IMR-90 (cell line): ENCODE measurements around the gene HOXC10. TPM values are rescaled to one million over a fixed set of nuclear protein-coding genes. Genes with fewer than 3 reads are reported as not detected.

Source experiments
- ATAC-seq: fragments of 200-7000 bp; cut with Tn5 transposase; 2 replicates; pipeline ENCODE4 v1.9.1; 2020; ENCODE audit warnings: low read depth, mild to moderate bottlenecking, moderate library complexity
- BruUV-seq: library from RNA; stranded (reverse); fragments of 400-500 nt; replicated peaks from 2 replicates; lab custom pipeline; 2021; lab: Mats Ljungman, UMichigan
- CTCF ChIA-PET: fragments of 300-600 bp; formaldehyde crosslinking; extraction: SDS; loops from one replicate; lab custom pipeline; 2021; ENCODE audit warnings: antibody characterized with exemption; lab: Yijun Ruan, JAX
- POLR2A ChIA-PET: fragments of 300-600 bp; sonication (Branson Sonifier 250); formaldehyde crosslinking; loops from one replicate; lab custom pipeline; 2022; ENCODE audit warnings: antibody characterized with exemption; ENCODE audit not compliant: unreplicated experiment; lab: Charles Lee
- DNase-seq: peaks from one replicate; pipeline ENCODE4 v3.0.0; 2013
- H2AFZ ChIP-seq: replicated peaks from 2 replicates; pipeline ENCODE3; 2013; ENCODE audit warnings: low read length, mild to moderate bottlenecking; ENCODE audit not compliant: poor library complexity
- H2AK5ac ChIP-seq: 2 replicates; pipeline ENCODE4 v1.6.1; 2013; ENCODE audit warnings: low read depth, low read length, inconsistent platforms
- H2AK9ac ChIP-seq: replicated peaks from 2 replicates; pipeline ENCODE3; 2013; ENCODE audit warnings: mild to moderate bottlenecking, low read depth, low read length, moderate library complexity; ENCODE audit not compliant: poor library complexity
- H2BK120ac ChIP-seq: 2 replicates; pipeline ENCODE4 v1.6.1; 2013; ENCODE audit warnings: low read depth, low read length, inconsistent platforms
- H2BK15ac ChIP-seq: 3 replicates; pipeline ENCODE4 v1.6.1; 2013; ENCODE audit warnings: low read depth, low read length, inconsistent platforms
- H2BK20ac ChIP-seq: 2 replicates; pipeline ENCODE4 v1.6.1; 2013; ENCODE audit warnings: low read depth, mild to moderate bottlenecking, inconsistent platforms, low read length, moderate library complexity
- H2BK5ac ChIP-seq: 2 replicates; pipeline ENCODE4 v1.6.1; 2013; ENCODE audit warnings: mild to moderate bottlenecking, low read depth, low read length, inconsistent platforms; ENCODE audit not compliant: poor library complexity, severe bottlenecking
- H3K14ac ChIP-seq: replicated peaks from 2 replicates; pipeline ENCODE4 v1.6.1; 2013; ENCODE audit warnings: low read depth, low read length, inconsistent platforms
- H3K18ac ChIP-seq: 2 replicates; pipeline ENCODE4 v1.6.1; 2013; ENCODE audit warnings: low read depth, low read length, control low read depth
- H3K23ac ChIP-seq: 2 replicates; pipeline ENCODE4 v1.6.1; 2013; ENCODE audit warnings: low read depth, low read length, inconsistent platforms
- H3K27ac ChIP-seq: 2 replicates; pipeline ENCODE4 v1.5.1; 2013; ENCODE audit warnings: mild to moderate bottlenecking, control low read depth, low read length; ENCODE audit not compliant: insufficient read depth
- H3K27me3 ChIP-seq: 2 replicates; pipeline ENCODE4 v1.6.1; 2013; ENCODE audit warnings: low read length; ENCODE audit not compliant: control insufficient read depth, insufficient read depth
- H3K36me3 ChIP-seq: 2 replicates; pipeline ENCODE4 v1.6.1; 2013; ENCODE audit warnings: low read length, mixed read lengths; ENCODE audit not compliant: control insufficient read depth, insufficient read depth
- H3K4ac ChIP-seq: 2 replicates; pipeline ENCODE4 v1.6.1; 2013; ENCODE audit warnings: low read depth, low read length, inconsistent platforms
- H3K4me1 ChIP-seq: 2 replicates; pipeline ENCODE4 v1.6.1; 2013; ENCODE audit warnings: low read length, mixed read lengths; ENCODE audit not compliant: control insufficient read depth, insufficient read depth
- H3K4me2 ChIP-seq: 2 replicates; pipeline ENCODE4 v1.6.1; 2013; ENCODE audit warnings: low read depth, mild to moderate bottlenecking, control low read depth, low read length, moderate library complexity
- H3K4me3 ChIP-seq: 2 replicates; pipeline ENCODE4 v1.5.1; 2013; ENCODE audit warnings: low read depth, mild to moderate bottlenecking, control low read depth, low read length, moderate library complexity; ENCODE audit not compliant: insufficient read depth
- H3K56ac ChIP-seq: 2 replicates; pipeline ENCODE4 v1.6.1; 2013; ENCODE audit warnings: low read length, inconsistent platforms; ENCODE audit not compliant: insufficient read depth; ENCODE audit errors: extremely low read depth
- H3K79me1 ChIP-seq, 2 experiments: 2 replicates each; pipeline ENCODE4 v1.6.1; 2013; ENCODE audit warnings: low read length in 2 of 2, inconsistent platforms in 1 of 2, low read depth in 1 of 2
- H3K9ac ChIP-seq: 2 replicates; pipeline ENCODE4 v1.6.1; 2013; ENCODE audit warnings: low read depth, low read length, control low read depth
- H3K9me1 ChIP-seq: 2 replicates; pipeline ENCODE4 v1.6.1; 2013; ENCODE audit warnings: low read length, inconsistent platforms; ENCODE audit not compliant: insufficient read depth
- H3K9me3 ChIP-seq: 2 replicates; pipeline ENCODE4 v1.6.1; 2013; ENCODE audit warnings: low read length; ENCODE audit not compliant: control insufficient read depth, insufficient read depth
- H4K20me1 ChIP-seq: 2 replicates; pipeline ENCODE4 v1.6.1; 2013; ENCODE audit warnings: low read length, inconsistent platforms; ENCODE audit not compliant: insufficient read depth
- H4K5ac ChIP-seq: 2 replicates; pipeline ENCODE4 v1.6.1; 2013; ENCODE audit warnings: mild to moderate bottlenecking, low read depth, low read length, control low read depth
- H4K8ac ChIP-seq, 2 experiments: 2 replicates each; pipeline ENCODE4 v1.6.1; 2013; ENCODE audit warnings: low read depth in 2 of 2, low read length in 2 of 2, control low read depth in 1 of 2, inconsistent platforms in 1 of 2
- H4K91ac ChIP-seq: 2 replicates; pipeline ENCODE4 v1.6.1; 2013; ENCODE audit warnings: low read depth, low read length, inconsistent platforms; ENCODE audit not compliant: insufficient read depth
- BHLHE40 ChIP-seq: fragments of 150-350 bp; IDR thresholded peaks from 2 replicates; pipeline ENCODE4 v1.6.1; 2016; ENCODE audit warnings: mild to moderate bottlenecking, low read depth, low read length
- CEBPB ChIP-seq: IDR thresholded peaks from 2 replicates; pipeline ENCODE4 v1.6.1; 2012; ENCODE audit warnings: low read depth, low read length, improper control_type of control experiment
- CHD1 ChIP-seq: IDR thresholded peaks from 2 replicates; pipeline ENCODE4 v1.6.1; 2012; ENCODE audit warnings: low read depth, low read length, improper control_type of control experiment
- CTCF ChIP-seq: conservative IDR thresholded peaks from 2 replicates; pipeline ENCODE4 v1.5.1; 2012; ENCODE audit warnings: mild to moderate bottlenecking, low read depth, low read length, improper control_type of control experiment
- ELK1 ChIP-seq: fragments of 150-350 bp; IDR thresholded peaks from 2 replicates; pipeline ENCODE4 v1.6.1; 2016; ENCODE audit warnings: low read depth, mild to moderate bottlenecking, low read length, moderate library complexity, borderline replicate concordance
- FOS ChIP-seq: fragments of 150-350 bp; IDR thresholded peaks from 2 replicates; pipeline ENCODE4 v1.6.1; 2016; ENCODE audit warnings: low read depth, low read length
- MAFK ChIP-seq: IDR thresholded peaks from 2 replicates; pipeline ENCODE4 v1.6.1; 2012; ENCODE audit warnings: low read depth, low read length, improper control_type of control experiment
- MAZ ChIP-seq: IDR thresholded peaks from 2 replicates; pipeline ENCODE4 v1.6.1; 2012; ENCODE audit warnings: low read depth, mild to moderate bottlenecking, low read length, improper control_type of control experiment, moderate library complexity, borderline replicate concordance
- MXI1 ChIP-seq: IDR thresholded peaks from 2 replicates; pipeline ENCODE4 v1.6.1; 2012; ENCODE audit warnings: low read depth, mild to moderate bottlenecking, low read length, moderate library complexity, borderline replicate concordance
- NFE2L2 ChIP-seq: fragments of 150-350 bp; IDR thresholded peaks from 2 replicates; pipeline ENCODE4 v1.6.1; 2016; ENCODE audit warnings: low read depth, mild to moderate bottlenecking, low read length
- POLR2A ChIP-seq: IDR thresholded peaks from 2 replicates; pipeline ENCODE4 v1.6.1; 2012; ENCODE audit warnings: mild to moderate bottlenecking, low read depth, low read length
- RAD21 ChIP-seq: IDR thresholded peaks from 2 replicates; pipeline ENCODE4 v1.6.1; 2012; ENCODE audit warnings: low read length, improper control_type of control experiment
- RCOR1 ChIP-seq: IDR thresholded peaks from 2 replicates; pipeline ENCODE4 v1.6.1; 2012; ENCODE audit warnings: mild to moderate bottlenecking, low read length, improper control_type of control experiment; ENCODE audit not compliant: insufficient replicate concordance
- RFX5 ChIP-seq: IDR thresholded peaks from 2 replicates; pipeline ENCODE4 v1.8.0; 2012; ENCODE audit warnings: low read depth, mild to moderate bottlenecking, low read length, moderate library complexity
- SMC3 ChIP-seq: fragments of 150-350 bp; IDR thresholded peaks from 2 replicates; pipeline ENCODE4 v1.6.1; 2016; ENCODE audit warnings: low read depth, mild to moderate bottlenecking, antibody characterized with exemption, low read length, moderate library complexity
- USF2 ChIP-seq: fragments of 150-350 bp; IDR thresholded peaks from 2 replicates; pipeline ENCODE4 v1.6.1; 2017; ENCODE audit warnings: mild to moderate bottlenecking, antibody characterized with exemption, low read length, low read depth
- WGBS, 2 experiments: methylation state at CpG; one replicate each; pipeline versions ENCODE4 v1.1.5 to v1.1.7; 2013; ENCODE audit warnings: missing lambda C conversion rate in 2 of 2; ENCODE audit not compliant: insufficient read length in 1 of 2; ENCODE audit errors: extremely low coverage in 2 of 2; 5-methylcytosine and 5-hydroxymethylcytosine counted together
- dilution Hi-C: fragments of 300-500 bp; cut with HindIII; formaldehyde crosslinking; loops from one replicate; pipeline ENCODE4 v1.14.3; 2018; ENCODE audit warnings: low sequenced_read_pairs; ENCODE audit not compliant: unreplicated experiment
- in situ Hi-C: fragments of 300-500 bp; cut with MboI; formaldehyde crosslinking; loops from 3 replicates; pipeline ENCODE4 v1.14.3; 2019; ENCODE audit warnings: low sequenced_read_pairs, inconsistent platforms, mixed read lengths
- intact Hi-C: fragments of 100-400 bp; cut with micrococcal nuclease; formaldehyde crosslinking; loops from 2 replicates; pipeline ENCODE4 v1.10.0; 2022
- polyA plus RNA-seq, 3 experiments: library from polyadenylated mRNA; depleted of rRNA; stranded (reverse); fragments of >200 nt; gene quantifications; 2 replicates each; pipeline ENCODE4 v1.2.3, GENCODE V29; 2012; ENCODE audit warnings: low replicate concordance in 1 of 3
- total RNA-seq: library from RNA; depleted of rRNA; stranded (reverse); fragments of >200 nt; gene quantifications from 2 replicates; pipeline ENCODE4 v1.2.3, GENCODE V29; 2012

Gene HOXC10
- total and polyA plus RNA-seq, 2 of the 4 experiments (the other 2 are of a cell fraction): 0.15 TPM; not detected in 1

GRCh38 chr12:53940443-53941014, 44.4 kb upstream of the HOXC10 start:
- Histone ChIP-seq H2AK5ac (no peak overlapping the region), H3K9me1 (no peaks in the 10 kb centered on the region), H2AK9ac (no peak overlapping the region), H3K56ac (no peak overlapping the region), H3K79me1 (no peaks in the 10 kb centered on the region), H4K8ac (no peak overlapping the region), H2BK5ac (no peak overlapping the region), H3K23ac (no peak overlapping the region), H3K9me3 (peaks cover 9% of the 10 kb centered on the region), H3K4me3 (no peak overlapping the region), H3K18ac (no peak overlapping the region), H3K9ac (no peak overlapping the region), H3K4ac (no peak overlapping the region), H2AFZ (no peak overlapping the region), H3K27ac (no peak overlapping the region), H4K91ac (no peak overlapping the region), H3K27me3 (peaks cover 88% of the 10 kb centered on the region), H4K5ac (no peak overlapping the region), H3K14ac (no peak overlapping the region), H3K4me1 (no peaks in the 10 kb centered on the region), H2BK20ac (no peak overlapping the region), H2BK120ac (no peak overlapping the region), H3K36me3 (no peaks in the 10 kb centered on the region), H4K20me1 (no peaks in the 10 kb centered on the region), H3K4me2 (no peak overlapping the region), H2BK15ac (no peak overlapping the region)
- no peak for ATAC-seq
- DNase-seq: no peak
- BruUV-seq: no TSS peak
- in situ Hi-C loops (no loop called here), intact Hi-C loops (no loop called here), dilution Hi-C loops (no loop called here)
- ChIA-PET CTCF (no interaction called here), POLR2A (no interaction called here)
- no CpG with 5 or more reads among the region's 9 CpGs for WGBS, 2 experiments
- TF ChIP-seq POLR2A (no peak), NFE2L2 (no peak), RFX5 (no peak), MXI1 (no peak), RAD21 (no peak), CEBPB (no peak), CTCF (no peak), SMC3 (no peak), CHD1 (no peak), BHLHE40 (no peak), MAZ (no peak), RCOR1 (no peak), FOS (no peak), ELK1 (no peak), USF2 (no peak), MAFK (no peak)
